Measurements from ENCODE around the gene PPP6R2. TPM values are rescaled to one million over a fixed set of nuclear protein-coding genes. Genes with fewer than 3 reads are reported as not detected.

PPP6R2 gene
- total and polyA plus RNA-seq, 2 of the 4 experiments (the other 2 are of a cell fraction), result 49.2 to 51.6 TPM

DNA sequence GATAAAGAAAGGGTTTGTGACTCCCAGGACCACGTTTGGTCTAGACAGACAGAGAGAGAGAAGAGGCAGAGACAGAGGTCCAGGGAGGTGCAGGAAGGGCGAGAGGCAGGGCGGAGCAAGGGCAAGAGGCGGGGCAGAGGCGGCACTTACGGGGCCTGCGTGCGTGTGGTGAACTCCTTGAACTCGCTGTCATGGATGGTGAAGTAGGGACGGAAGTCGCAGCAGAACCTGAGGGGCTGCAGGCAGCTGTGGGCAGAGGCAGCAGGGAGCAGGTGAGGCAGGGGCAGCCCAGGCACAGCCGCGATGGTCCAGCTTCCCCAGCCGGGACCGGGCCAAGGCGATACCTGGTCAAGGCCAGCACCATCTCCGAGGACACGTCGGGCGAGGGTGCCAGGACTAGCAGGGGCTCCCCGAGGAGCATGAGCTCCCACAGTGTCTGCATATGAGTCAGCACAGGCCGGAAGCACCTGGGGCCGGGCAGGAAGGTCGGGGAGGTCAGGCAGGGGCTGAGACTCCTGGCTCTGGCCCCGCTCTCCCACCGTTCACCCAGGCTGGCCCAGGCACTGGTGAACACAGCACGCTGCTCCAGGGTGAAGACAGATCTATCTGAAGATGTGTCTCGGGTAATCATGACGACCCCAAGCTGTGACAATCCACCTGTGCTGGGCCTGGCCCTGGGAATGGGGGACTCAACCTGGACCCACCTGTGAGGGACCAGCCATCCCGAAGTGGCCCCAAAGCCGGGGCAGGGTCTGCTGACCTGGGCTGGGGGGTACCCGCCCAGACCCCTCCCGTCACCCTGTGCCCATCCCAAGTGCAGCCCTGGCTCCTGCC, 28.5 kb upstream of the PPP6R2 start:
- ATAC-seq (ENCODE audit: low read depth), result no peak
- Histone ChIP-seq H4K20me1 (ENCODE audit: insufficient read depth, low read length) (no peaks in the 10 kb centered on the region), H3K14ac (replicated peaks; ENCODE audit: low read depth, low read length) (no peak overlapping the region), H3K27ac (ENCODE audit: insufficient read depth, low read length) (no peak overlapping the region), H3K9me3 (ENCODE audit: control insufficient read depth, insufficient read depth, low read length) (no peaks in the 10 kb centered on the region), H3K27me3 (ENCODE audit: control insufficient read depth, insufficient read depth, low read length) (peaks cover 3% of the 10 kb centered on the region; the same call in 1 of the 2 replicates), H3K4me1 (ENCODE audit: control insufficient read depth, insufficient read depth, low read length) (no peaks in the 10 kb centered on the region), H2BK15ac (ENCODE audit: low read depth, low read length) (no peak overlapping the region), H4K5ac (ENCODE audit: low read depth, low read length) (no peak overlapping the region), H4K91ac (ENCODE audit: insufficient read depth, low read depth, low read length) (no peak overlapping the region), H3K4me2 (ENCODE audit: low read depth, low read length) (no peak overlapping the region), H3K36me3 (ENCODE audit: control insufficient read depth, insufficient read depth, low read length) (no peaks in the 10 kb centered on the region), H2BK120ac (ENCODE audit: low read depth, low read length) (no peak overlapping the region), H4K8ac (ENCODE audit: low read depth in 2 of 2, low read length in 2 of 2) (no peak overlapping the region), H3K4ac (ENCODE audit: low read depth, low read length) (no peak overlapping the region), H3K23ac (ENCODE audit: low read depth, low read length) (no peak overlapping the region), H3K4me3 (ENCODE audit: insufficient read depth, low read depth, low read length) (no peak overlapping the region), H2AK9ac (replicated peaks; ENCODE audit: low read depth, low read length, poor library complexity) (no peak overlapping the region), H2AK5ac (ENCODE audit: low read depth, low read length) (no peak overlapping the region), H2AFZ (replicated peaks; ENCODE audit: low read length, poor library complexity) (peak overlapping the region; percentile 65), H3K9ac (ENCODE audit: low read depth, low read length) (no peak overlapping the region), H2BK20ac (ENCODE audit: low read depth, low read length) (no peak overlapping the region), H3K9me1 (ENCODE audit: insufficient read depth, low read length) (no peaks in the 10 kb centered on the region), H3K79me1 (ENCODE audit: low read depth in 1 of 2, low read length in 2 of 2) (no peaks in the 10 kb centered on the region), H3K18ac (ENCODE audit: low read depth, low read length) (no peak overlapping the region), H2BK5ac (ENCODE audit: low read depth, low read length, poor library complexity, severe bottlenecking) (no peak overlapping the region), H3K56ac (ENCODE audit: extremely low read depth, insufficient read depth, low read length) (no peak overlapping the region)
- dilution Hi-C loops (cut with HindIII; ENCODE audit: low sequenced_read_pairs, unreplicated experiment), result no loop called here
- ChIA-PET CTCF (no interaction called here), POLR2A (ENCODE audit: unreplicated experiment) (no interaction called here)
- no TSS peak for BruUV-seq (replicated peaks)
- no peak for DNase-seq
- 64% methylated on average over 31 of the region's 33 CpGs; no CpG with 5 or more reads in 1 of the 2 experiments for WGBS, 2 experiments (ENCODE audit: extremely low coverage in 2 of 2, insufficient read length in 1 of 2)
- intact Hi-C loops (cut with micrococcal nuclease), result no loop called here
- in situ Hi-C loops (cut with MboI; ENCODE audit: low sequenced_read_pairs), result no loop called here
- TF ChIP-seq NFE2L2 (IDR thresholded peaks at IDR 0.05; ENCODE audit: low read depth, low read length), result no peak
- no peak for TF ChIP-seq RAD21 (IDR thresholded peaks at IDR 0.05; ENCODE audit: low read length)
- TF ChIP-seq MXI1 (IDR thresholded peaks at IDR 0.05; ENCODE audit: borderline replicate concordance, low read depth, low read length), result no peak
- TF ChIP-seq SMC3 (IDR thresholded peaks at IDR 0.05; ENCODE audit: low read depth, low read length), result no peak
- TF ChIP-seq MAZ (IDR thresholded peaks at IDR 0.05; ENCODE audit: borderline replicate concordance, low read depth, low read length), result no peak
- no peak for TF ChIP-seq MAFK (IDR thresholded peaks at IDR 0.05; ENCODE audit: low read depth, low read length)
- no peak for TF ChIP-seq FOS (IDR thresholded peaks at IDR 0.05; ENCODE audit: low read depth, low read length)
- no peak for TF ChIP-seq RFX5 (IDR thresholded peaks at IDR 0.05; ENCODE audit: low read depth, low read length)
- no peak for TF ChIP-seq RCOR1 (IDR thresholded peaks at IDR 0.05; ENCODE audit: insufficient replicate concordance, low read length)
- TF ChIP-seq, protein P1, sequence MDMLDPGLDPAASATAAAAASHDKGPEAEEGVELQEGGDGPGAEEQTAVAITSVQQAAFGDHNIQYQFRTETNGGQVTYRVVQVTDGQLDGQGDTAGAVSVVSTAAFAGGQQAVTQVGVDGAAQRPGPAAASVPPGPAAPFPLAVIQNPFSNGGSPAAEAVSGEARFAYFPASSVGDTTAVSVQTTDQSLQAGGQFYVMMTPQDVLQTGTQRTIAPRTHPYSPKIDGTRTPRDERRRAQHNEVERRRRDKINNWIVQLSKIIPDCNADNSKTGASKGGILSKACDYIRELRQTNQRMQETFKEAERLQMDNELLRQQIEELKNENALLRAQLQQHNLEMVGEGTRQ (IDR thresholded peaks at IDR 0.05; ENCODE audit: low read depth, low read length), result no peak
- TF ChIP-seq, protein P2, sequence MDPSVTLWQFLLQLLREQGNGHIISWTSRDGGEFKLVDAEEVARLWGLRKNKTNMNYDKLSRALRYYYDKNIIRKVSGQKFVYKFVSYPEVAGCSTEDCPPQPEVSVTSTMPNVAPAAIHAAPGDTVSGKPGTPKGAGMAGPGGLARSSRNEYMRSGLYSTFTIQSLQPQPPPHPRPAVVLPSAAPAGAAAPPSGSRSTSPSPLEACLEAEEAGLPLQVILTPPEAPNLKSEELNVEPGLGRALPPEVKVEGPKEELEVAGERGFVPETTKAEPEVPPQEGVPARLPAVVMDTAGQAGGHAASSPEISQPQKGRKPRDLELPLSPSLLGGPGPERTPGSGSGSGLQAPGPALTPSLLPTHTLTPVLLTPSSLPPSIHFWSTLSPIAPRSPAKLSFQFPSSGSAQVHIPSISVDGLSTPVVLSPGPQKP (IDR thresholded peaks at IDR 0.05; ENCODE audit: borderline replicate concordance, low read depth, low read length), result no peak
- TF ChIP-seq BHLHE40 (IDR thresholded peaks at IDR 0.05; ENCODE audit: low read depth, low read length), result no peak
- no peak for TF ChIP-seq CHD1 (IDR thresholded peaks at IDR 0.05; ENCODE audit: low read depth, low read length)
- TF ChIP-seq POLR2A (IDR thresholded peaks at IDR 0.05; ENCODE audit: low read depth, low read length), result no peak
- TF ChIP-seq, protein P3, sequence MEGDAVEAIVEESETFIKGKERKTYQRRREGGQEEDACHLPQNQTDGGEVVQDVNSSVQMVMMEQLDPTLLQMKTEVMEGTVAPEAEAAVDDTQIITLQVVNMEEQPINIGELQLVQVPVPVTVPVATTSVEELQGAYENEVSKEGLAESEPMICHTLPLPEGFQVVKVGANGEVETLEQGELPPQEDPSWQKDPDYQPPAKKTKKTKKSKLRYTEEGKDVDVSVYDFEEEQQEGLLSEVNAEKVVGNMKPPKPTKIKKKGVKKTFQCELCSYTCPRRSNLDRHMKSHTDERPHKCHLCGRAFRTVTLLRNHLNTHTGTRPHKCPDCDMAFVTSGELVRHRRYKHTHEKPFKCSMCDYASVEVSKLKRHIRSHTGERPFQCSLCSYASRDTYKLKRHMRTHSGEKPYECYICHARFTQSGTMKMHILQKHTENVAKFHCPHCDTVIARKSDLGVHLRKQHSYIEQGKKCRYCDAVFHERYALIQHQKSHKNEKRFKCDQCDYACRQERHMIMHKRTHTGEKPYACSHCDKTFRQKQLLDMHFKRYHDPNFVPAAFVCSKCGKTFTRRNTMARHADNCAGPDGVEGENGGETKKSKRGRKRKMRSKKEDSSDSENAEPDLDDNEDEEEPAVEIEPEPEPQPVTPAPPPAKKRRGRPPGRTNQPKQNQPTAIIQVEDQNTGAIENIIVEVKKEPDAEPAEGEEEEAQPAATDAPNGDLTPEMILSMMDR (conservative IDR thresholded peaks at IDR 0.05; ENCODE audit: low read depth, low read length), result no peak
